Globus pallidus (tissue), 1 donor: ENCODE measurements around the gene MAP4K4.
"Not testable (repeated sequence)": the region's sequence is repeated elsewhere in the genome, so short reads cannot be mapped to it uniquely, and the experiment has no call there.

ENCODE experiments used
- DNase-seq: peaks from one replicate; pipeline ENCODE4 v3.0.0-alpha.2; 2015; ENCODE audit warnings: low spot score

MAP4K4 gene

DNA sequence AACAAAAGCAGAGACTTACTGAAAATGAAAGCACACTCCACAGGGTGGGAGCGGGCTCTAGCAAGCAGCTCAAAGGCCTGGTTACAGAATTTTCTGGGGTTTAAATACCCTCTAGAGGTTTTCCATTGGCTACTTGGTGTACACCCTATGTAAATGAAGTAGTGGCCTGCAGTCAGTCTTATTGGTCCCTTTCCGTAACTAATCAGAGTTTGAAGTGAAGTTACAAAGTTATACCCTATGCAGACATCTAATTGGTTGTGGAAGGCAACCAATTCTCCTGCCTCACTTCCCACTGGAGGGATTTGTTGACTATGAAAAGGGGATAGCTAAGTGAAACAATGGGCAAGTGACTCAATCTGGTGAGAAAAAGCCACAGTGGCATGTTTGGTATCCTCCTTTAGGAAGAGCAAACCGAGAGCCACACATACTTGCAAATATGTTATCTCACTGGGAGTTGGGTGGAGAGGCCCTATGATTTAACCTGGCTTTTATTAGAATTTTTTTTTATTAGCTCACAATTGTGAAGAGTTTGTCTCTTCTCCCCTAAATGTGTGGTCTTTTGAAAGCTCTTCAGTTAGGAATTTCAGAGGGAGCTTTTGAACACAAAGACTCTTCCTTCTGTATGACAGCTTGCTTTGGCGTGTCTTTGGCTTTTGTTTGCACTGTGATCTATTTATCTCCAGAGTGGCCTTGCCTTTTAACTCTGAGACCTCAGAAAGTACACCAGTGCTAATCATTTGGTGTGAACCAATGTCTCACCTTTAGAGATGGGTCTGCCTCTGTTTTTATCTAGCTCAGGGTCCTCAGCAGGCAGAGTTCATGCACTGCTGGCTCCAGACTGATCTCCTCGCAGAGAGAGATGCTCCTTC, 69.6 kb downstream of the MAP4K4 start:
- no peak for DNase-seq

GRCh38 chr2:101768556-101769220, 71.2 kb downstream of the MAP4K4 start:
- no peak for DNase-seq

GRCh38 chr2:101769726-101770125, 72.2 kb downstream of the MAP4K4 start:
- not testable (repeated sequence) for DNase-seq

DNA sequence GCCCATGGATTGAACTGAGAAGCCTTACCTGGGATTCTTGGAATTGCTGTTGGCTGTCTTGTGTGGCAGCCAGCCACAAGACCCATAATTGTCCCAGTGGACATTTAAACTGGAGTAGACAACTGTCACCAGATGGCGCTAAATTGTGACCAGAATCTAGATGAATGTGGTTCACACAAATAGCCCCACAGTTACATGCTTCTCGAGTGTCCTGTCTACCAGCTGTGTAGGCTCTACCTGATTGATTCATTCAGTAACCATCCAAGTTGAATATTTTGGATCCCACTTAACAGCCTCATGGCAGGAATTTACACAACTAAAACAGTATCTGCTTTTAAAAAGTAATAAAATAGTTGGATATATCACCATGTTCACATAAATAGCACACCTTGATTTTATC, 73.2 kb downstream of the MAP4K4 start:
- DNase-seq, result no peak

DNA sequence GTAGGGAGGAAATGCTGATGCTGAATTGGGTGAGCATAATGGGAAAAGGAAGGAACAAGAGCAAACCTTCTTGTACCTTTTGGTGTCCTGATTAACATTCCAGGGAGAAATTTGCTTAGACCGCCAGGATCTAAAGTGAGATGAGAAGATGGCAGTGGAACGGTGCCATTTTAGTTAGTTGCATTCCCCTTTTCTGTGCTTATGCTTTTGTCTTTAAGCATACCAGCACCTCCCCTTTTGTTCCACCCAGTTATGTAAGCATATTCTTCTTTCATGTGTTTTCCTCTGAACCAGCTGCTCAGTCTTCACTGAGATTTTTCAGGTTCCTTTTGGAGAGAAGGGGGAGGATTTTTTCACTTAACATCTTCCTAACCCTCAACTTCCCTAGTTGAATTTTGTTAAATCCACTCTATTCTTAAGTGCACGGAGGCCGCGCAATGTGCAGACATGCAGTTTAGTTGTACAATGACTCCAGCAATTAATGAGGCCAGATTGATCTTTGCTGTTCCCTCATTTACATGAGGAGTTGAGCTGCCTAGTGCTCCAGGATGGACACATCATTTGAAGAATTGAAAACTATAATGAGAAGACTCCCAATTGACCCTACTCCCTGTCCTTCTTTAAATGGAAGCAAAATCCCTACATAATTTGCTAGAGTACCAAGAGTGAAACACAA, 73.9 kb downstream of the MAP4K4 start:
- DNase-seq, result no peak

- no peak for DNase-seq
Observed at GRCh38 chr2:101771910-101772321, 74.4 kb downstream of the MAP4K4 start.

- no peak for DNase-seq
Observed at GRCh38 chr2:101773137-101773536, 75.6 kb downstream of the MAP4K4 start.

GRCh38 chr2:101773961-101774360, 76.5 kb downstream of the MAP4K4 start:
- DNase-seq, result not testable (repeated sequence)

DNA sequence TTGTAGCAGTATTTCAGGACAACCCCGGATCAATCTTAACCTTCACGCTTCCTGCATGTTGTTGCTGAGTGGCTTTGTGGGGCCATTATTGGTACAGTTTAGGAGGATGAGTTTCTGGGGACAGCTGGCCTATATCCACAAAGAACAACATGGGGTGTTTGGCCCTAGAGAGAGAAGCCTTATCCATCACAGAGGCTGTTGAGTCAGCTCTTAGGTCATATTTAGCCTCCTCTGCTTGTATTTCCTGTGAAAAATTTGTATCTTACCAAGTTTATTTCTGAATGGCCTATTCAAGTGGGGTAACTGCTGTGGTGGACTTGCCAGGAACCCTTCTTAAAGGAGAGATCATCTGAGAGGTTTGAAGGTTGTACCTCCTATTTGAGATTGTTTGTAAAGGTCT, 77.6 kb downstream of the MAP4K4 start:
- no peak for DNase-seq

GRCh38 chr2:101775636-101776035, 78.1 kb downstream of the MAP4K4 start:
- no peak for DNase-seq

DNA sequence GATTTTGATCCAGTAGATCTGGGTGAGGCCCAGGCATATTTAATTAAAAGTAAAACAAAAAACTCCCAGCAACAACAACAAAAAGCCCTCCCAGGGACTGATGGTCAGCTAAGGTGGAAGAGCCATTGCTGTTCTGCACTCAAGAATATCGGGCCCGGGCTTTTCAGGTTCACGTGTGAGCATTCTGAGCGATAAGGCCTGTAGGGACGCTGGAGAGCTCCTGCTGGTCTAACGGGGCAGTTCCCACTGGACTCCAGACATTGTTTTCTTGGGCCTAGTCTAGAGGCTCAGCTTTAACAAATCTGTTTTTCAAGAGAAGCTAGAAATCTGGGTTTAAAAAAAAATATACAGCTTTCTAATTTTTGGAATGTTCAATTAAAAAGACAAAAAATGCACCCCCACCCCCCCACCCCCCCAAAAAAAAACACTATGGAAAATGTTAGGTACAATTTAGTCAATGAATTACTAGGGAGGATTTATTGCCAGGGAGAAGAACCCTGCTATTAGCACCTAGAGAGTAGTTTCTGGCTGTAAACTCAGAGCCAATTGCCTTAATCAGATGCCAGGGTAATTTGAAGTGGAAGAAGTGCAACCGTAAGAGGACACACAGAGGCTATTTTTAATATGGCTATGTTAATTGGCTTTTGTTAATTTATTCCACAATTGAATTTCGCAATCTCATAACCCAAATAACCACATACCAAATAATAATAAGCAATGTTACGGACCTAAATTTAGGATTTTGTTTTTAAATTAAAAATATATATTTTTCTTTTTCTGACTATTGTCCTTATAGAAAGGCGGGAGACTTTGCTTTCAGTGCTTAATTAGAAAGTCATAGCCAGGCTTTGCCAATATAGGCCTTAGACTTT, 78.9 kb downstream of the MAP4K4 start:
- DNase-seq, result no peak

GRCh38 chr2:101777337-101777736, 79.8 kb downstream of the MAP4K4 start:
- DNase-seq, result no peak

DNA sequence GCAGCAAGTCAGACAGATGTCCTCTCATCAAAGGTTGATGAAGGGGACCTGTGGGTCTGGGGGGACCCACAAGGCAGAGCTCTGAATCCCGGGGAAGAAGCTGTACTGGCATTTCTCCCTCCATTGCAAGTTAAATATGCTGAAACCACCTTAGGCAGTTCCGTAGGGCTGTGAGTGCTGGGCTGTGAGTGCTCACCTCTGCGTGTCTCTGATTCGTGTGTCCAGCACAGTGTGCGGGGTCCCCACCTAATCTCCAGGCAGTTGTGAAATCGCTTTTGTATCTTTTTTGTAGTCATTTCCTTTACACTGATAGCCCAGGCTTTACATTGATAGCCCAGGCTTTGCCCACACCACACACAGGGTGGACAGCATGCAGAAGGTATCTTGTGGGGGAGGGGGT, 80.6 kb downstream of the MAP4K4 start:
- no peak for DNase-seq

GRCh38 chr2:101779190-101779589, 81.7 kb downstream of the MAP4K4 start:
- DNase-seq, result no peak

DNA sequence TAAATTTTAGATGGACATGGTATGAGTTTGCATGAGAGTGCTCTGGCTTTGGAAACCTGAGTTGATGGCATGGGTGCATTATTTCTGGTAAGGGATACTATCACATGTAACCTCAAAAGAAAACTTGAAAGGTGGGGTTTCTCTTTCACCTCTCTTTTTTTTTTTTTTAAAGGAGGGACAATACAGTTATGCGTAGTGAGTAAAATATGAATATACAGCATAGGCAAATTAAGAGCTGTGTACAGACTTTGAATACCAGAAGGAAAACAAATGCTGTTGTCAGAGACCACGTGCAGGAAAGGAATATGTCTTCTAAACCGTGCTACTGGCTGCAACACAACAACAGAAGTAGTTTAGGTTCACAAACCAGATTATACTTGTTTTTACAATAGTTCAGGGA, 82.1 kb downstream of the MAP4K4 start:
- no peak for DNase-seq

DNA sequence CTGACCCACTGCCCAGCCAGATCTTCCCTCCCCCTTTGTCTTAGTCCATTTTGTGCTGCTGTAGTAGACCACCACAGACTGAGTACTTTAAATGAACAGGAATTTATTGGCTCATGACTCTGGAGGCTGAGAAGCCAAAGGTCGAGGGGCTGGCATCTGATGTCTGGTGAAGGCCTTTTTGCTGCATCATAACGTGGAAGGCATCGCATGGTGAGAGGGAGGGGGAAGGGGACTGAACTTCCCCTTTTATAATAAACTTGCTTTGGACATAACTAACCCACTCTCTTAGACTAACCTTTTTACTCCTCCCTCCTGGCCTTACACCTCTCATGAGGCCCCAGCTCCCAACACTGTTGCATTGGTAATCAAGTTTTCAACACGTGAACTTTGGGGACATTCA, 83.8 kb downstream of the MAP4K4 start:
- DNase-seq, result no peak

GRCh38 chr2:101781791-101782426, 84.4 kb downstream of the MAP4K4 start:
- DNase-seq, result no peak

DNA sequence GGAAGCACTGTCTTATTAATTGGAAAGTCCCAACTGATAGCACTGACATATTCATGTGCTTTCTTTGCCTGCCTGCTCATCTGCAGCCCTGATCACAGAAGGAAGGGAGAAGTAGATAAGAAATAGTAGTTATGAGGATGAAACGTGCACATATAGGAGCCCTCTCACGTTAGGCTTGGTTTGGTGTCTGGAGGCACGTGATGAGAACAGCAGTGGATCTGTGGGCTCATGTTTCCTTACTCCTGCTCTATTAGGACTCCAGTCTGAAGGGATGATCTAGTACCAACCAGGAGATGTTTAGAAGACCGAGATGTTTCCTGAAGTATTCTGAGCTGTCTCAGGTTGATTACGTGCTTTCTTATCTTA, 84.9 kb downstream of the MAP4K4 start:
- DNase-seq, result no peak

DNA sequence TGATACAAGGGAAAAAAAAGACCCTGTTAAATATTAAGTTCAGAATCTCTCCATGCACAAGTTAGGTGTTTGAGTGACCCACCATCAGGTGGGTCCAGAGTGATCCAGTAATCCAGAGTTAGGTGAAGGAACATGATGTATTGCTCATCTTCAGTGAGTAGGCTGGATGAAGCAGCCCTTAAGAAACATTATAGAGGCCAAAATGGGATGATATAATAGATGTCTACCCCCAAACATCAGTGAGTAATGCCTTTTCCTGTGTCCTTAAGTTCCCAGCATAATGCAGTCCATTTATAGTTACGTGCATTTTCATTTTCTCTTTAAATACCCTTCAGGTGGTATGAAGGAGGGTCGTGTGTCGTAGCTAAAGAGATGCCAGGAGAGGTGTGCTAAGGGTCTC, 89.6 kb downstream of the MAP4K4 start:
- no peak for DNase-seq

DNA sequence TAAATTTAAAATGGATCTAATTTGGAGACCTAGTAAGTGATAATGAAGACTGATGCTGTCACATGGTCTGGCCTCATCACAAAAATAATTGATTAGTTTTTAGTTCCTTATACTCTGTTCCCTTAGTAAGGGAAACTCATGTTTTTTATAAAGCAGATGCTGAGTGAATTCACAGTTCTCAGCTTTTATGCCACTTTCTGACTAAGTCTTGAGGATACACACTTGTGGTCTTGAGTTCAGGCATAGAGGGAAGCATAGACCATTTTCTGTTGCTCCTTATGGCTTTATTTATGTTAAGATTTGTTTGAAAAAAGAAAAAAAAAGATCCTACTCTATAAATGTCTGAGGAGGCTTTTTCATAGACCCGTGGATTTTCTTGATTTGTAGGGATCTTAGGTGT, 91.1 kb downstream of the MAP4K4 start:
- DNase-seq, result no peak
